Ovary (tissue), 9 donors: ENCODE data around the gene SLC6A12. TPM values are rescaled to one million over a fixed set of nuclear protein-coding genes. Genes with fewer than 3 reads are reported as not detected.

Experiments used
- DNase-seq, 5 donors: peaks; one replicate each; pipeline ENCODE4 v3.0.0-alpha.2; 2019 to 2020
- H3K27ac ChIP-seq, 2 donors: fragments of 200-600 bp; one replicate each; pipeline versions ENCODE4 v1.5.1 to v1.8.0; 2019 to 2022
- H3K27me3 ChIP-seq: fragments of 200-600 bp; one replicate; pipeline ENCODE4 v1.8.0; 2022
- H3K36me3 ChIP-seq: fragments of 200-600 bp; sonication (generic); one replicate; pipeline ENCODE4 v1.5.1; 2019
- H3K4me1 ChIP-seq: one replicate; pipeline ENCODE4 v1.8.1; 2013; ENCODE audit warnings: mild to moderate bottlenecking, moderate library complexity; ENCODE audit not compliant: insufficient read depth
- H3K4me3 ChIP-seq: fragments of 200-600 bp; sonication (generic); one replicate; pipeline ENCODE4 v1.5.1; 2017
- H3K9me3 ChIP-seq, 2 donors: fragments of 200-600 bp in 1 of 2; sonication (generic) in 1 of 2; one replicate each; pipeline versions ENCODE4 v1.5.1 to v1.8.1; 2013 to 2019; ENCODE audit warnings: mild to moderate bottlenecking in 1 of 2, moderate library complexity in 1 of 2
- EP300 ChIP-seq: sonication (generic); formaldehyde crosslinking; IDR thresholded peaks from one replicate; pipeline ENCODE4 v1.6.1; 2017; ENCODE audit warnings: antibody characterized with exemption
- POLR2A ChIP-seq: fragments of 450-650 bp; IDR thresholded peaks from one replicate; pipeline ENCODE4 v1.6.1; 2017; ENCODE audit warnings: antibody characterized with exemption, mild to moderate bottlenecking, moderate library complexity
- WGBS, 3 donors: extraction: QIAGEN DNeasy Blood & Tissue Kit in 1 of 3; methylation state at CpG; one replicate each; pipeline versions ENCODE4 v1.1.5 to v1.1.7; 2013 to 2017; 5-methylcytosine and 5-hydroxymethylcytosine counted together
- intact Hi-C, 4 donors: fragments of 100-400 bp; cut with DNase I; formaldehyde crosslinking; loops; one replicate each; pipeline versions ENCODE4 v1.11.0 to v1.15.1; 2022 to 2023
- polyA plus RNA-seq, 2 donors: library from polyadenylated mRNA; stranded (reverse); fragments of 200-250 nt in 1 of 2; fragments of 350-450 nt in 1 of 2; fragmentation: Illumina TruSeq in 1 of 2; extraction: RNeasy Lipid Tissue Mini Kit (QIAGEN cat#74804) in 1 of 2; gene quantifications; one replicate each; pipeline ENCODE4 v1.2.3, GENCODE V29; 2013 to 2014
- total RNA-seq, 7 donors: library from RNA; depleted of rRNA in 2 of 7; stranded (reverse); fragments of >200 nt in 2 of 7; fragmentation: NEBNext Ultra II Directional in 3 of 7; extraction: Animal tissue kit (Norgen Biotek cat#: 25700) in 3 of 7; gene quantifications; one replicate each; pipeline versions ENCODE4 v1.1.0 to v1.2.4, GENCODE V29; 2016 to 2023
- TF ChIP-seq, protein P1 (sequence below), 3 donors: fragments of 450-650 bp in 2 of 3; fragments of 200-600 bp in 1 of 3; IDR thresholded peaks; one replicate each; pipeline versions ENCODE4 v1.5.1 to v1.8.0; 2016 to 2022; ENCODE audit warnings: antibody characterized with exemption in 3 of 3, mild to moderate bottlenecking in 1 of 3
- donor health status: DM: no; HTN: no; CAD: no; lungs with moderate emphysema.
- donor health status: DM: no; HTN: no; CAD: no.
- donor health status: Bipolar disorder and iron deficiency.
- donor health status: DM: yes; HTN: yes; CAD: no.
- donor health status: DM: no; HTN: no; CAD: no.
- donor health status: DM: yes; HTN: yes; CAD: no.

The SLC6A12 gene
- total and polyA plus RNA-seq, 9 donors, result 0.24 to 7.5 (median 1.5) TPM; not detected in 1

DNA sequence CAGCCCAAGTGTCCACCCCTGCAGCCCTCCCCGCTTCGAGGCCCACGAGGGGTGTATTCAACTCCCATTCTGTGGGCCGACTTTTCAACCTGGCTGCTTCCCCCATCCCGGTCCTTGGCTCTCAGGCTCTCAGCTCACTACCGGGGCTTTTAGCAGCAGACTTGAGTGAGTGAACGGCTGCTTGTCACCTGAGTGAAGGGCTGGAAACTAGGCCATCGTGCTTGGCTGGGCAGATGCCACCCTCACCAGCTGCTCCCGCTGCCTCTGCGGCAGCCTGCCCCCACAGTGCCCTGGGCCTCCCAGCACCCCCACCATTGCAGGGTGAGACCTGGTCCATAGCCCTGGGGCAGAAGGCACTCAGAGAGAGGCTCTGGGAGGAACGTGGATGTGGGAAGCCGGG lies 59.9 kb downstream of the SLC6A12 start:
- WGBS, 3 donors, result 81 to 87% (median 84%) methylated on average over 12 of the region's 12 CpGs
- no peak overlapping the region for H3K27ac ChIP-seq
- no peaks in the 10 kb centered on the region for H3K9me3 ChIP-seq
- no peaks in the 10 kb centered on the region for H3K36me3 ChIP-seq
- no peak for DNase-seq
- intact Hi-C loops, result no loop called here
- no peak overlapping the region for H3K4me3 ChIP-seq
- peaks cover 3% of the 10 kb centered on the region for H3K4me1 ChIP-seq
- no peaks in the 10 kb centered on the region for H3K27me3 ChIP-seq
- TF ChIP-seq EP300, result no peak
- no peak for TF ChIP-seq POLR2A
- TF ChIP-seq, protein P1, sequence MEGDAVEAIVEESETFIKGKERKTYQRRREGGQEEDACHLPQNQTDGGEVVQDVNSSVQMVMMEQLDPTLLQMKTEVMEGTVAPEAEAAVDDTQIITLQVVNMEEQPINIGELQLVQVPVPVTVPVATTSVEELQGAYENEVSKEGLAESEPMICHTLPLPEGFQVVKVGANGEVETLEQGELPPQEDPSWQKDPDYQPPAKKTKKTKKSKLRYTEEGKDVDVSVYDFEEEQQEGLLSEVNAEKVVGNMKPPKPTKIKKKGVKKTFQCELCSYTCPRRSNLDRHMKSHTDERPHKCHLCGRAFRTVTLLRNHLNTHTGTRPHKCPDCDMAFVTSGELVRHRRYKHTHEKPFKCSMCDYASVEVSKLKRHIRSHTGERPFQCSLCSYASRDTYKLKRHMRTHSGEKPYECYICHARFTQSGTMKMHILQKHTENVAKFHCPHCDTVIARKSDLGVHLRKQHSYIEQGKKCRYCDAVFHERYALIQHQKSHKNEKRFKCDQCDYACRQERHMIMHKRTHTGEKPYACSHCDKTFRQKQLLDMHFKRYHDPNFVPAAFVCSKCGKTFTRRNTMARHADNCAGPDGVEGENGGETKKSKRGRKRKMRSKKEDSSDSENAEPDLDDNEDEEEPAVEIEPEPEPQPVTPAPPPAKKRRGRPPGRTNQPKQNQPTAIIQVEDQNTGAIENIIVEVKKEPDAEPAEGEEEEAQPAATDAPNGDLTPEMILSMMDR (IDR thresholded peaks at IDR 0.05), result no peak

DNA sequence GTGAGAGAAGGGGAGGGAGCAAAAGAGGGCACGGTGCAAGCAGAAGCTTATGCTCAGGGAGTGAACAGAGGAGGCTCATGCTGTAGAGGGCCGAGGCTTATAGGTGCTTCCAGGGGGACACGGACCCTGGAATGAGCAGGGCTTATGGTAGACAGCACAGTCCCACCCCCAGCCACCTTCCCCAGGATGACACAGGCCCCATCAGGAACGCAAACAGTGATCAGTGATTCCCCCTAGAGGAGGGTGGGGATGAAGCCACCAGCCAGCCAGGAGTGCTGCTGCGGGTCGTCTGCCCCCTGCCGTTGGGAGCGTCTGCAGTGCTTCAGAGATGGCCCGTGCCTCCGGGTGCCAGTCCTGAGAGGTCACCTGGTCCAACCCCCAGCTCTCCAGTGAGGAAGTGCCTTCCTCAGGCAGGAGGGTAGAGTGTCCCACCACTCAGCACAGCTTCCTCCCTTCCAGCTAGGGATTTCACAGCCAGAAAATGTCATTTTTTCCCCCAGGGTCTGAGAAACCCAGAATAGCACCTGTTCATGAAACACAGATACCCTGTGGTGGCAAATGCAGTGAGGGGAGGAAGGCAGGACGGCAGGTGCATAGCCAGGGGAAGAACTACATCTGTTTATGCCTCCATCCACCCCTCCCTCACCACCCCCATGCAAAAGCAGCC lies 60.7 kb downstream of the SLC6A12 start:
- no peaks in the 10 kb centered on the region for H3K27me3 ChIP-seq
- intact Hi-C loops, result no loop called here
- 21 to 28% (median 22%) methylated on average over 11 of the region's 11 CpGs for WGBS, 3 donors
- peak in 1 of 5 donors; percentile 48 for DNase-seq
- H3K9me3 ChIP-seq, result no peaks in the 10 kb centered on the region
- no peaks in the 10 kb centered on the region for H3K36me3 ChIP-seq
- H3K4me1 ChIP-seq, result peaks cover 5% of the 10 kb centered on the region
- no peak overlapping the region for H3K4me3 ChIP-seq
- TF ChIP-seq EP300, result no peak
- TF ChIP-seq POLR2A, result no peak
- TF ChIP-seq, protein P1 (IDR thresholded peaks at IDR 0.05), result no peak
- H3K27ac ChIP-seq, result no peak overlapping the region

DNA sequence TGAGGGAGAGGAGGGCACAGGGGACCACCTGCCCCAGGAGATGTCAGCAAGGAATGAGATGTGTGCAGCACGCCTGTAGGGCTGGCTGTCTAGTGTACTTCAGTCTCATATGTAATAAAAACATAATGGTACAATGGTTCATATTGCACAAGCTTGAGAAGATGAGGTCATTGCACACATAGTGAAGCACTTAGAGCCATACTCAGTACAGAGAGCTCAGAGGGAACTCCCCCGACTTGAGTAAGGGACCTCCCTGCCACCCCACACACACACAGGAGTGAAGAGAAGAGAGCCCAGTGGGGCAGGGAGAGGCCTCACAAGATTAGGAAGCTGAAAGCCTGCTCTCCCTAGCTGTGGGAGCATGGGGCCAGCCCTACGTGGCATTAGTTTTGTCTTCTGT lies 61.5 kb downstream of the SLC6A12 start:
- 48 to 66% (median 61%) methylated on average over 2 to 3 of the region's 3 CpGs for WGBS, 3 donors
- Histone ChIP-seq H3K27me3 (no peaks in the 10 kb centered on the region), H3K36me3 (no peaks in the 10 kb centered on the region), H3K4me3 (no peak overlapping the region), H3K9me3 (no peaks in the 10 kb centered on the region), H3K27ac (no peak overlapping the region), H3K4me1 (peaks cover 5% of the 10 kb centered on the region)
- intact Hi-C loops, result no loop called here
- no peak for TF ChIP-seq POLR2A
- TF ChIP-seq EP300, result no peak
- TF ChIP-seq, protein P1 (IDR thresholded peaks at IDR 0.05), result no peak
- no peak for DNase-seq

DNA sequence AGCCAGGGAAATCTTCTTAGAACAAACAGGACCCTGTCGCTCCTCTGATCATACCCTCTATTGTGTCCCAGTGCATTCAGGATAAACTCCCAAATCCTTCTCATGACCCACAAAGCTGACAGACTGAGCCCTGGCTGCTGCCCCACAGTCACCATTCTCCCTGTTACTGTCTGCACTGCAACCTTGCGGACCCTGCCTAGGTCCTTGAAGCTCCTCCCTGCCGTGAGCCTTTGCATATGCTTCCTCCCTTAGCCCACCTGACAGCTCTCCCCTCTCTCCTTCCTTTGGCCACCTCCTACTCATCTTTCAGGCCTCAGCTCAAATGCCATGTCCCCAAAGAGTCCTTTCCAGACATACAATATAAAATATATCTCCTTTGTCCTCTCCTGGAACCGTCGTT lies 62.4 kb downstream of the SLC6A12 start:
- no peak overlapping the region for H3K27ac ChIP-seq
- TF ChIP-seq EP300, result no peak
- TF ChIP-seq POLR2A, result no peak
- TF ChIP-seq, protein P1 (IDR thresholded peaks at IDR 0.05), result no peak
- WGBS, 3 donors, result 87 to 89% (median 87%) methylated on average over 5 of the region's 5 CpGs
- DNase-seq, result no peak
- intact Hi-C loops, result no loop called here
- H3K9me3 ChIP-seq, result no peaks in the 10 kb centered on the region
- H3K4me3 ChIP-seq, result no peak overlapping the region
- no peaks in the 10 kb centered on the region for H3K27me3 ChIP-seq
- H3K4me1 ChIP-seq, result peaks cover 5% of the 10 kb centered on the region
- no peaks in the 10 kb centered on the region for H3K36me3 ChIP-seq
